ENCODE results near the gene DKK3.

DKK3 gene

DNA sequence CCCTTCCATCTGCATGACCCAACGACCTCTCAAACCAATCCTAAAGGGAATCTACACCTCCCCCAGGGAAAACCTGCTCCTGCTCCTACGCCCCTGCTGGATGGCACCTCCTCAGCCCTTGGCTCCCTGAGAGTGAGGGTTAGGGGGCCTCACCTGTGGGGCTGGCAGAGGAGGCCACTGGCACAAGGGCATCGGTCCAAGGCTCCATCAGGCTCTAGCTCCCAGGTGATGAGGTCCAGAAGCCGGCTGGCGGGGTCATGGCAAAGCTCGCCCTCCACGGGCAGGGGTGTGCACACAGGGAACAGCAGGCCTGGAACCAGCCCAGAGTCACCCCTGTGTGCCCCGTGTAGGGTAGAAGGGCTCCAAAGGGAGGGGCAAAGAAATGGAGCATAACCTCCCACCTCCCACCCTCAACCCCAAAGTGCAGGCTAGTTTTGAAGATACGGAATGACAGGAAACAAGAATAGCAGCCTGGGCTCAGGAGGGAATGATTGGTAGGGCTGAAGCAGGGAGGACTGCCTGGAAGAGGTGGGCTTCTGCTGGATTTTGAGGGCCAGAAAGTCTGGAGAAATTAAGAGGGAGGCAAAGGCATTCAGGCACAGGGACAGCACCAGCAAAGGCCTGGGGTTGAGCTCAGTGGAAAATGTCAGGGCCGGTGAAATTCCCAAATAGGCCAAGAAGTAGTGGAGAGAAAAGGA lies 42.6 kb downstream of the DKK3 start:
- in situ Hi-C loops (cut with HindIII; ENCODE audit: low sequenced_read_pairs): no loop called here
- TF ChIP-seq, protein P1, sequence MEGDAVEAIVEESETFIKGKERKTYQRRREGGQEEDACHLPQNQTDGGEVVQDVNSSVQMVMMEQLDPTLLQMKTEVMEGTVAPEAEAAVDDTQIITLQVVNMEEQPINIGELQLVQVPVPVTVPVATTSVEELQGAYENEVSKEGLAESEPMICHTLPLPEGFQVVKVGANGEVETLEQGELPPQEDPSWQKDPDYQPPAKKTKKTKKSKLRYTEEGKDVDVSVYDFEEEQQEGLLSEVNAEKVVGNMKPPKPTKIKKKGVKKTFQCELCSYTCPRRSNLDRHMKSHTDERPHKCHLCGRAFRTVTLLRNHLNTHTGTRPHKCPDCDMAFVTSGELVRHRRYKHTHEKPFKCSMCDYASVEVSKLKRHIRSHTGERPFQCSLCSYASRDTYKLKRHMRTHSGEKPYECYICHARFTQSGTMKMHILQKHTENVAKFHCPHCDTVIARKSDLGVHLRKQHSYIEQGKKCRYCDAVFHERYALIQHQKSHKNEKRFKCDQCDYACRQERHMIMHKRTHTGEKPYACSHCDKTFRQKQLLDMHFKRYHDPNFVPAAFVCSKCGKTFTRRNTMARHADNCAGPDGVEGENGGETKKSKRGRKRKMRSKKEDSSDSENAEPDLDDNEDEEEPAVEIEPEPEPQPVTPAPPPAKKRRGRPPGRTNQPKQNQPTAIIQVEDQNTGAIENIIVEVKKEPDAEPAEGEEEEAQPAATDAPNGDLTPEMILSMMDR (IDR thresholded peaks at IDR 0.05; ENCODE audit: low read depth, low read length): no peak
- no peak for DNase-seq (ENCODE audit: low read depth, low spot score)
- H3K4me3 ChIP-seq (ENCODE audit: low read depth, low read length): no peak overlapping the region

DNA sequence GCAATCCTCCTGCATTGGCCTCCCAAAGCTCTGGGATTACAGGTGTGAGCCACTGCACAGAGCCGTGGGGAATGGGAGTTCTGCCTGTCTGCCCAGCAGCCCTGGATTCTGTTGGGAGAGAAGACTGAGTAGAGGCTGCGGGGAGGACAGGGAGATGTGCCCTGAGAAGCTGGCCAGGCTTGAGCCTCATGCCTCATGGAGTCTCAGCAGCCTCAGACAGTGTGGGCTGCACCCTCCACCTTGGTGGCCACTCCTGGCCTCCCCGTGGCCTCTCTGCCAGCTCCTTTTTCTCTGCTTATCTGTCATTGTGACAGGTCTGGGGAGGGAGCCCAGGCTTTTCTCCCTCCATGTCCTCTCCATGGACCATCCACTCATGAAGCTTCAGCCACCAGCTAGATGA lies 43.2 kb downstream of the DKK3 start:
- no peak for DNase-seq (ENCODE audit: low read depth, low spot score)
- TF ChIP-seq, protein P1 (IDR thresholded peaks at IDR 0.05; ENCODE audit: low read depth, low read length): no peak
- no peak overlapping the region for H3K4me3 ChIP-seq (ENCODE audit: low read depth, low read length)
- in situ Hi-C loops (cut with HindIII; ENCODE audit: low sequenced_read_pairs): no loop called here

DNA sequence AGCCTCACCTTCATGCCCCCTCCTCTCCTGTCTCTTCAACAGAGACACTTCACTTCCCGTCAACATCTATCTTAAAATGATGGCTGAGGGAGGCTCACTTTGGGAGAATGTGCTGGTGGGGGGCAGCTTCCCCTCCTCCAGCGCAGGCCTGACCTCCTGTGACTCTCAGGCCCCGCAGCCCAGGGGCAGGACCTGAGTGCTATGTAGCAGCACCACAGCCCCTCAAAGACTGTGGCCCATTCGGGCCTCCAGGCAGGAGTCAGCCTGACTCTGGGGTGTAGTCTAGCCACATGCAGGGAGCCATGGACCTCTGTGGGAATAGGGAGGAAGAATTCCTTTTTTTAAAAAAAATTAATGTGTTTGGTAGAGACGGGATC lies 43.7 kb downstream of the DKK3 start:
- no peak overlapping the region for H3K4me3 ChIP-seq (ENCODE audit: low read depth, low read length)
- DNase-seq (ENCODE audit: low read depth, low spot score): no peak
- TF ChIP-seq, protein P1 (IDR thresholded peaks at IDR 0.05; ENCODE audit: low read depth, low read length): no peak
- in situ Hi-C loops (cut with HindIII; ENCODE audit: low sequenced_read_pairs): no loop called here

DNA sequence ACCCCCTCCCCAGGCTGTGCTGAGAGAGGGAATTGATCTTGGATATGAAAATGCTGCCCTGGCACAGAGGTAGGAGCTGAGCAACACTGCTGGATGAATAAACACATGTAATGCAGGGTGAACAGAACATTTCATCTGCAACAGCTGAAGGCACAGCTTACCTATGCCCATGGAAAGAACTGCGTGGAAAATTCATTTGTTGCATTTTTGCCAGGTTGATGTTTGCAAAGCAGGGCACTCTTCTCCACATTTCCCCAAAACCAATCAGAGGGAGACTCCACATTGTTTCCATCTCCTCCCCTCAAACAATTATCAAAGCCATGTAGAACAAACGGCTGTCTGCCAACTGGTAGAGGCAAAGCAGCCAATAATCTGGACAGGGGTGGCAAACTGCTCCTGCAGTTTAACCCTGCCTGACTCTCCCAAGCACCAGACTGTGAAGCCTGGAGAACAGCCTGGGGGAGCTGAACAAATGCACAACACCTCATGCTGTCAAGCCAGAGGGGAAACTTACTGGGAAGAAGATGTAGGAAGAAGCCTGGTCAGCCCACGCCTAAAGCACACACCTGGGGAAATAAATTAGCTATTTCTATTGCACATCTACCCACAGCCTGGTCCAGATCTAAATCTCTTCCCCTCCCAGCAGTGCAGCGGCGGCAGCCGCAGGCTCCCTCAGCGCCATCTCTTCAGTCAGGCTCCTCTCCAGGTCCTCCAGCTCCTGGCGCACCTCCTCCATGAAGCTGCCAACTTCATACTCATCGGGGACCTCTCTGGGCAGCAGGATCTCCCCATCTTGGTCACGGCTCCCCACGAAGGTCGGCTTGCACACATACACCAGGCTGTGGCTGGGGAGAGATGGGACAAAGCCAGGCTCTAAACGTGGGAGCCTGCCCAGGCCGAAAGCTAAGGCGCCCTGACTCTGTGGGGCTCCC lies 44.3 kb downstream of the DKK3 start:
- DNase-seq (ENCODE audit: low read depth, low spot score): no peak
- TF ChIP-seq, protein P1 (IDR thresholded peaks at IDR 0.05; ENCODE audit: low read depth, low read length): no peak
- in situ Hi-C loops (cut with HindIII; ENCODE audit: low sequenced_read_pairs): no loop called here
- no peak overlapping the region for H3K4me3 ChIP-seq (ENCODE audit: low read depth, low read length)

DNA sequence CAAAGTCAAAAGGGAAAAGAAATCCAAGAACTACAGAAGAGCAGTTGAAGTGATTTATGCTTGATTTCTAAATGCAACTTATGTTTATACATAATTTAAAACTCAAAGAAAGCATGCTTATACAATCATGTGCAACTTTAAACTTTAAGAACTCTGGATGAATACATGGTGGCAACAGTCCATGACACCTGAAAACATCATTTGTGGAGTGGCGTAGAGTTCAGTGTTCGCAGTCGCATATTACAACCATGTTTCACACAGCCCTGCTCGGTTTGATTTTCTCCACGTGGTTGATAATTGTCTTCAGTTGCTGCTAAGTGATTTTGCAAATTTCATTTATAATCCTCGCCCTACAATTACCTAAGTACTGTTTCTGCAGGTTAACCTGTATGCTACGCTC lies 45.4 kb downstream of the DKK3 start:
- DNase-seq (ENCODE audit: low read depth, low spot score): no peak
- in situ Hi-C loops (cut with HindIII; ENCODE audit: low sequenced_read_pairs): no loop called here
- TF ChIP-seq, protein P1 (IDR thresholded peaks at IDR 0.05; ENCODE audit: low read depth, low read length): no peak
- H3K4me3 ChIP-seq (ENCODE audit: low read depth, low read length): no peak overlapping the region

DNA sequence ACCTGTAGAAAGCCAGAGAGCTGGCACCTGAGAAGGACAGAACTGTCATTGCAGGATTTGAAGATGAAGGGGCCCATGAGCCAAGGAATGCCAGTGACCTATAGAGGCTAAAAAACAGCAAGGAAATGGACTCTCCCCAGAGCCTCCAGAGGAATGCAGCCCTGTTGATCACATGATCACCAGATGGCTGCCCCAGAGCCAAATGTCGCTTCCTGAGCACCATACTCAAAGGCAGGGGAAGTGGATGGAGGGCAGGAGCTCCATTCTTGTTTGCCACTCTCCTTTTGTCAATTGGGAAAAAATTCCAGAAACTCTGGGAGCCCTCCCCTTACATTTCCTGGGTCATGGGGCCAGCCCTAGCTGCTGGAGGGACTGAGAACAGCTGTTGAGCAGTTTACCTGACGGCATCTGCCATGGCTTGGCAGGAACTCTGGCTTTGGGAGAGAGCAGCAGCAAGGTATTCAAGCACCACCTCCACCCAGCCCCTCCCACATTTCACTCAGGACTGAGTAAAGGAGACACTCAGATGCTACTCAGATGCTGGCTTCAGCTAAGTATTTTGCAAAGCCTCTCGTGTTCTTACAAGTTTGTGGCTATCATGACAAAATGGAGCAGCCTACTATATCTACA lies 46.9 kb downstream of the DKK3 start:
- TF ChIP-seq, protein P1 (IDR thresholded peaks at IDR 0.05; ENCODE audit: low read depth, low read length): no peak
- in situ Hi-C loops (cut with HindIII; ENCODE audit: low sequenced_read_pairs): no loop called here
- H3K4me3 ChIP-seq (ENCODE audit: low read depth, low read length): no peak overlapping the region
- no peak for DNase-seq (ENCODE audit: low read depth, low spot score)
